Non-pigmented ciliary epithelial cell (primary cell): ENCODE results near the gene ERFE.
"Not testable (repeated sequence)": the region's sequence is repeated elsewhere in the genome, so short reads cannot be mapped to it uniquely, and the experiment has no call there.

Source experiments
- DNase-seq: peaks from one replicate; pipeline ENCODE4 v3.0.0-alpha.2; 2010; ENCODE audit warnings: low read depth

Gene ERFE

GRCh38 chr2:238169708-238170251 is 11.0 kb downstream of the ERFE start:
- DNase-seq: peak; percentile 93

GRCh38 chr2:238170386-238171071 is 11.8 kb downstream of the ERFE start:
- DNase-seq: no peak

- DNase-seq: not testable (repeated sequence)
Observed at GRCh38 chr2:238171072-238171431, 12.3 kb downstream of the ERFE start.

- no peak for DNase-seq
Observed at GRCh38 chr2:238171575-238172187, 12.9 kb downstream of the ERFE start.

- no peak for DNase-seq
Observed at GRCh38 chr2:238172439-238172838, 13.7 kb downstream of the ERFE start.

- DNase-seq: no peak
Observed at GRCh38 chr2:238173692-238174091, 14.9 kb downstream of the ERFE start.

GRCh38 chr2:238174291-238174690 is 15.5 kb downstream of the ERFE start:
- DNase-seq: no peak

- no peak for DNase-seq
Observed at GRCh38 chr2:238174701-238175100, 15.9 kb downstream of the ERFE start.

GRCh38 chr2:238176613-238177012 is 17.8 kb downstream of the ERFE start:
- no peak for DNase-seq

- no peak for DNase-seq
Observed at GRCh38 chr2:238180554-238180953, 21.8 kb downstream of the ERFE start.

- no peak for DNase-seq
Observed at GRCh38 chr2:238182362-238182761, 23.6 kb downstream of the ERFE start.

GRCh38 chr2:238183821-238184220 is 25.1 kb downstream of the ERFE start:
- no peak for DNase-seq

- no peak for DNase-seq
Observed at GRCh38 chr2:238187618-238188548, 29.1 kb downstream of the ERFE start.

- DNase-seq: no peak
Observed at GRCh38 chr2:238190445-238190844, 31.7 kb downstream of the ERFE start.

GRCh38 chr2:238202326-238203093 is 43.7 kb downstream of the ERFE start:
- no peak for DNase-seq

- DNase-seq: no peak
Observed at GRCh38 chr2:238203094-238203972, 44.6 kb downstream of the ERFE start, which contains the start of gene ILKAP. Gene ILKAP, minus strand, starts transcription at chr2:238203695. Its CDS starts 142 bp downstream, at chr2:238203553.

GRCh38 chr2:238203973-238204683 is 45.4 kb downstream of the ERFE start:
- no peak for DNase-seq

GRCh38 chr2:238207006-238207405 is 48.2 kb downstream of the ERFE start:
- no peak for DNase-seq

GRCh38 chr2:238216651-238217184 is 57.9 kb downstream of the ERFE start:
- DNase-seq: no peak
